Measurements from ENCODE around the gene MMAB. TPM values are rescaled to one million over a fixed set of nuclear protein-coding genes. Genes with fewer than 3 reads are reported as not detected.

The MMAB gene
- total and polyA plus RNA-seq, 2 of the 13 experiments (the other 11 are each of a cell fraction or from before 2014, with no cell fraction given) = 26.1 to 77.3 TPM

DNA sequence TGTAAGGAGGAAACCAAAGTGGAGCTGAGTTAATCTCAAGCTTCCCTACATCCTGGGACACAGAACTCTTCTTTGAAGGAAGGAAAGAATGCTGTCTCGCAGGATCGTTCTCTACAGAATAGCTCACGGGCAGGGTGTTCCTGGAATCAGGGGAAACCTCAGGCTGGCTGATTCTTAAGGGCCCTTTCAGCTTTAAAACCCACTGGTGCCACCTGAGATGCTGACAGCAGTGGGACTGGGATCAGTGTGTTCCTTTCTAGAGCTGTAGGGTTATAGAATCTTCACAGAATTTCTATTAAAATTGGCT lies 48.1 kb downstream of the MMAB start:
- Histone ChIP-seq H3K27ac (ENCODE audit: extremely low read length, insufficient read depth, low read length) (no peak overlapping the region), H3K9me3 (ENCODE audit: low read length) (no peaks in the 10 kb centered on the region), H3K4me1 (ENCODE audit: insufficient read depth, low read length) (peaks cover 16% of the 10 kb centered on the region), H3K79me2 (ENCODE audit: insufficient read depth, low read length) (no peaks in the 10 kb centered on the region), H2AFZ (ENCODE audit: low read length) (no peak overlapping the region), H3K9ac (ENCODE audit: insufficient read depth, low read depth, low read length) (no peak overlapping the region), H4K20me1 (ENCODE audit: insufficient read depth, low read length) (no peaks in the 10 kb centered on the region), H3K36me3 (replicated peaks in 1 of 2; ENCODE audit: control insufficient read depth in 1 of 2, insufficient read depth in 2 of 2, low read length in 2 of 2) (peaks cover 15 to 23% of the 10 kb centered on the region in 2 experiments; a peak in 4 of 5 replicates), H3K4me3 (replicated peaks in 1 of 3; ENCODE audit: insufficient read depth in 1 of 3, low read depth in 2 of 3, low read length in 3 of 3) (no peak overlapping the region), H3K4me2 (ENCODE audit: low read depth, low read length) (no peak overlapping the region), H3K27me3 (ENCODE audit: control insufficient read depth in 1 of 2, insufficient read depth in 2 of 2, low read length in 2 of 2) (no peaks in the 10 kb centered on the region)
- 93% methylated on average over 2 of the region's 3 CpGs for WGBS (ENCODE audit: low lambda C conversion rate)
- in situ Hi-C loops (cut with HindIII; ENCODE audit: extremely low pct_ligation_motif_present, low pct_unique_long_range_greater_than_20kb) (no loop called here), intact Hi-C loops (cut with micrococcal nuclease; ENCODE audit: unreplicated experiment) (no loop called here)
- no peak for DNase-seq (ENCODE audit: low spot score)
- no TSS peak for BruUV-seq (replicated peaks)
- no peak for ATAC-seq
- no peak for TF ChIP-seq ZNF180 (CRISPR knock-in tag; IDR thresholded peaks at IDR 0.05; ENCODE audit: borderline replicate concordance, low read depth)
- no peak for TF ChIP-seq DMAP1 (CRISPR knock-in tag; IDR thresholded peaks at IDR 0.05)
- no peak for TF ChIP-seq U2AF2 (IDR thresholded peaks at IDR 0.05; ENCODE audit: low read depth, low read length)
- TF ChIP-seq HNF4G (IDR thresholded peaks at IDR 0.05; ENCODE audit: borderline replicate concordance, low read depth, low read length) = no peak
- TF ChIP-seq HNF4G (CRISPR knock-in tag; IDR thresholded peaks at IDR 0.05; ENCODE audit: borderline replicate concordance, low read depth) = no peak
- TF ChIP-seq, protein P1, sequence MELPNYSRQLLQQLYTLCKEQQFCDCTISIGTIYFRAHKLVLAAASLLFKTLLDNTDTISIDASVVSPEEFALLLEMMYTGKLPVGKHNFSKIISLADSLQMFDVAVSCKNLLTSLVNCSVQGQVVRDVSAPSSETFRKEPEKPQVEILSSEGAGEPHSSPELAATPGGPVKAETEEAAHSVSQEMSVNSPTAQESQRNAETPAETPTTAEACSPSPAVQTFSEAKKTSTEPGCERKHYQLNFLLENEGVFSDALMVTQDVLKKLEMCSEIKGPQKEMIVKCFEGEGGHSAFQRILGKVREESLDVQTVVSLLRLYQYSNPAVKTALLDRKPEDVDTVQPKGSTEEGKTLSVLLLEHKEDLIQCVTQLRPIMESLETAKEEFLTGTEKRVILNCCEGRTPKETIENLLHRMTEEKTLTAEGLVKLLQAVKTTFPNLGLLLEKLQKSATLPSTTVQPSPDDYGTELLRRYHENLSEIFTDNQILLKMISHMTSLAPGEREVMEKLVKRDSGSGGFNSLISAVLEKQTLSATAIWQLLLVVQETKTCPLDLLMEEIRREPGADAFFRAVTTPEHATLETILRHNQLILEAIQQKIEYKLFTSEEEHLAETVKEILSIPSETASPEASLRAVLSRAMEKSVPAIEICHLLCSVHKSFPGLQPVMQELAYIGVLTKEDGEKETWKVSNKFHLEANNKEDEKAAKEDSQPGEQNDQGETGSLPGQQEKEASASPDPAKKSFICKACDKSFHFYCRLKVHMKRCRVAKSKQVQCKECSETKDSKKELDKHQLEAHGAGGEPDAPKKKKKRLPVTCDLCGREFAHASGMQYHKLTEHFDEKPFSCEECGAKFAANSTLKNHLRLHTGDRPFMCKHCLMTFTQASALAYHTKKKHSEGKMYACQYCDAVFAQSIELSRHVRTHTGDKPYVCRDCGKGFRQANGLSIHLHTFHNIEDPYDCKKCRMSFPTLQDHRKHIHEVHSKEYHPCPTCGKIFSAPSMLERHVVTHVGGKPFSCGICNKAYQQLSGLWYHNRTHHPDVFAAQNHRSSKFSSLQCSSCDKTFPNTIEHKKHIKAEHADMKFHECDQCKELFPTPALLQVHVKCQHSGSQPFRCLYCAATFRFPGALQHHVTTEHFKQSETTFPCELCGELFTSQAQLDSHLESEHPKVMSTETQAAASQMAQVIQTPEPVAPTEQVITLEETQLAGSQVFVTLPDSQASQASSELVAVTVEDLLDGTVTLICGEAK (IDR thresholded peaks at IDR 0.05) = no peak
- TF ChIP-seq, protein P1 (CRISPR knock-in tag; IDR thresholded peaks at IDR 0.05) = no peak
- no peak for TF ChIP-seq KLF6 (CRISPR knock-in tag; IDR thresholded peaks at IDR 0.05)
- ChIA-PET POLR2A (no interaction called here), CTCF (ENCODE audit: low intra/inter-chr PET ratio, low total read pairs) (no interaction called here)
- FAIRE-seq = no peak

All from HepG2 (cell line).